OCI-LY3 (cell line): ENCODE measurements around the gene CDS2.

Experiments used
- H2AFZ ChIP-seq: fragments of 200-600, 300-600 bp; shearing (Covaris generic); 2 replicates; pipeline ENCODE4 v1.6.0; 2014; ENCODE audit warnings: antibody characterized with exemption, low read depth, low read length
- H3K27ac ChIP-seq: fragments of 200-600, 300-600 bp; sonication (generic); 2 replicates; pipeline ENCODE4 v1.5.1; 2014; ENCODE audit warnings: mild to moderate bottlenecking, low read length, moderate library complexity, mixed read lengths
- H3K27me3 ChIP-seq: fragments of 200-600, 300-600 bp; sonication (generic); 2 replicates; pipeline ENCODE4 v1.6.1; 2014; ENCODE audit warnings: low read depth, low read length, mixed read lengths
- H3K36me3 ChIP-seq: fragments of 200-600, 300-600 bp; sonication (generic); replicated peaks from 2 replicates; pipeline ENCODE3; 2014; ENCODE audit warnings: low read depth, low read length, mixed read lengths
- H3K4me1 ChIP-seq: fragments of 300-600, 200-600 bp; sonication (generic); 2 replicates; pipeline ENCODE4 v1.6.1; 2014; ENCODE audit warnings: low read length, mixed read lengths
- H3K4me2 ChIP-seq: fragments of 200-600, 300-600 bp; sonication (generic); 2 replicates; pipeline ENCODE4 v1.6.1; 2014; ENCODE audit warnings: low read length, mixed read lengths
- H3K4me3 ChIP-seq: fragments of 300-600, 200-600 bp; sonication (generic); 2 replicates; pipeline ENCODE4 v1.5.1; 2014; ENCODE audit warnings: antibody characterized with exemption, mild to moderate bottlenecking, low read length, moderate library complexity
- H3K79me2 ChIP-seq: fragments of 300-600, 200-600 bp; shearing (Covaris generic); 2 replicates; pipeline ENCODE4 v1.6.1; 2014; ENCODE audit warnings: mild to moderate bottlenecking, low read length, mixed read lengths
- H3K9ac ChIP-seq: fragments of 300-600, 200-600 bp; shearing (Covaris generic); 2 replicates; pipeline ENCODE4 v1.6.0; 2014; ENCODE audit warnings: mild to moderate bottlenecking, low read length, moderate library complexity
- H3K9me3 ChIP-seq: fragments of 200-600, 300-600 bp; shearing (Covaris generic); 2 replicates; pipeline ENCODE4 v1.6.1; 2014; ENCODE audit warnings: low read length, mixed read lengths; ENCODE audit not compliant: insufficient read depth
- H4K20me1 ChIP-seq: fragments of 200-600, 300-600 bp; sonication (generic); 2 replicates; pipeline ENCODE4 v1.6.1; 2016; ENCODE audit warnings: low read length, mixed read lengths; ENCODE audit not compliant: insufficient read depth
- EZH2phosphoT487 ChIP-seq: fragments of 200-600 bp; shearing (Covaris generic); IDR thresholded peaks from 2 replicates; pipeline ENCODE4 v1.6.1; 2018; ENCODE audit warnings: antibody characterized with exemption, mixed run types, low read depth
- TF ChIP-seq, protein P1 (sequence below): fragments of 200-600, 300-600 bp; sonication (generic); IDR thresholded peaks from 2 replicates; pipeline ENCODE4 v1.5.1; 2014; ENCODE audit warnings: antibody characterized with exemption, low read length, low read depth

CDS2 gene

DNA sequence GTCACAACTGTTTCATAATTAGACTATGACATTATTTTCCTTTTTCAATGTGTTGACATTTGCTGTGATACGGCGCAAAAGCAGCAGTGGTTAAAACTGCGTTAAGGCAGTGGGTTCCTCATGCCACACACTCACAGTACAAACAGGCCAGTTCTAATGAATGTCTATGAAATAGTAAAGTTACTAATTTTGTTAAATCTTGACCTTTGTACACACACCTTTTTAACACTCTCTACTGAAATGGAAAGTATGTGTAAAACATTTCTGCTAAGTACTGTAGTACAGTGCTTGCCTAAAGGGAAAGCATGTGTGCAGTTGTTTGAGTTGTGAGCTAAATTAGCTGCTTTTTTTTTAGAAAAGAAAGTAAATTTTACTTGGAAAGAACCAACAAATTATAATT is 60.3 kb downstream of the CDS2 start:
- no peaks in the 10 kb centered on the region; the same call in 1 of the 2 replicates for H4K20me1 ChIP-seq
- H2AFZ ChIP-seq, result no peak overlapping the region
- no peak overlapping the region for H3K4me2 ChIP-seq
- no peak overlapping the region for H3K4me3 ChIP-seq
- no peaks in the 10 kb centered on the region for H3K79me2 ChIP-seq
- no peak for TF ChIP-seq EZH2phosphoT487
- TF ChIP-seq, protein P1, sequence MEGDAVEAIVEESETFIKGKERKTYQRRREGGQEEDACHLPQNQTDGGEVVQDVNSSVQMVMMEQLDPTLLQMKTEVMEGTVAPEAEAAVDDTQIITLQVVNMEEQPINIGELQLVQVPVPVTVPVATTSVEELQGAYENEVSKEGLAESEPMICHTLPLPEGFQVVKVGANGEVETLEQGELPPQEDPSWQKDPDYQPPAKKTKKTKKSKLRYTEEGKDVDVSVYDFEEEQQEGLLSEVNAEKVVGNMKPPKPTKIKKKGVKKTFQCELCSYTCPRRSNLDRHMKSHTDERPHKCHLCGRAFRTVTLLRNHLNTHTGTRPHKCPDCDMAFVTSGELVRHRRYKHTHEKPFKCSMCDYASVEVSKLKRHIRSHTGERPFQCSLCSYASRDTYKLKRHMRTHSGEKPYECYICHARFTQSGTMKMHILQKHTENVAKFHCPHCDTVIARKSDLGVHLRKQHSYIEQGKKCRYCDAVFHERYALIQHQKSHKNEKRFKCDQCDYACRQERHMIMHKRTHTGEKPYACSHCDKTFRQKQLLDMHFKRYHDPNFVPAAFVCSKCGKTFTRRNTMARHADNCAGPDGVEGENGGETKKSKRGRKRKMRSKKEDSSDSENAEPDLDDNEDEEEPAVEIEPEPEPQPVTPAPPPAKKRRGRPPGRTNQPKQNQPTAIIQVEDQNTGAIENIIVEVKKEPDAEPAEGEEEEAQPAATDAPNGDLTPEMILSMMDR, result no peak
- H3K9ac ChIP-seq, result no peak overlapping the region
- no peak overlapping the region for H3K27ac ChIP-seq
- no peaks in the 10 kb centered on the region for H3K9me3 ChIP-seq
- H3K36me3 ChIP-seq, result peaks cover 28% of the 10 kb centered on the region
- peaks cover 25% of the 10 kb centered on the region for H3K4me1 ChIP-seq
- no peaks in the 10 kb centered on the region for H3K27me3 ChIP-seq

DNA sequence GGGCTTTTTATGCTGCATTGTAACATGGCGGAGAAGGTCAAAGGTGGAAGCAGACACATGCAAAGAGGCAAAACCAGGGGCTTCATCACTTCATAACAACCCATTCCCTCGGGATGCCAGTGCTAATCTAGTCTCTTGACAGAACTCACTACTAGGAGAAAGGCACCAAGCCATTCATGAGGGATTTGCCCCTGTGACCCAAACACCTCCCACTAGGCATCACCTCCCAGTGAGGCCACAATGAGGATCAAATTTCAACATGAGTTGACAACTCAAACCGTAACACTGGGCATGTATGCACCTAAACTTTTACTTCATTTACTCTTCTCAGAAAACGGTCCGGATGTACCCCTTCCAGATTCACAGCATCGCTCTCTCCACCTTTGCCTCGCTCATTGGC is 61.9 kb downstream of the CDS2 start:
- H4K20me1 ChIP-seq, result peaks cover 5% of the 10 kb centered on the region
- H3K79me2 ChIP-seq, result no peaks in the 10 kb centered on the region
- H3K9me3 ChIP-seq, result no peaks in the 10 kb centered on the region
- no peaks in the 10 kb centered on the region for H3K27me3 ChIP-seq
- no peak overlapping the region for H2AFZ ChIP-seq
- no peak overlapping the region for H3K4me3 ChIP-seq
- H3K9ac ChIP-seq, result no peak overlapping the region
- H3K4me1 ChIP-seq, result peaks cover 41% of the 10 kb centered on the region
- peaks cover 17% of the 10 kb centered on the region for H3K36me3 ChIP-seq
- no peak overlapping the region for H3K4me2 ChIP-seq
- H3K27ac ChIP-seq, result no peak overlapping the region
- no peak for TF ChIP-seq EZH2phosphoT487
- TF ChIP-seq, protein P1, result no peak

DNA sequence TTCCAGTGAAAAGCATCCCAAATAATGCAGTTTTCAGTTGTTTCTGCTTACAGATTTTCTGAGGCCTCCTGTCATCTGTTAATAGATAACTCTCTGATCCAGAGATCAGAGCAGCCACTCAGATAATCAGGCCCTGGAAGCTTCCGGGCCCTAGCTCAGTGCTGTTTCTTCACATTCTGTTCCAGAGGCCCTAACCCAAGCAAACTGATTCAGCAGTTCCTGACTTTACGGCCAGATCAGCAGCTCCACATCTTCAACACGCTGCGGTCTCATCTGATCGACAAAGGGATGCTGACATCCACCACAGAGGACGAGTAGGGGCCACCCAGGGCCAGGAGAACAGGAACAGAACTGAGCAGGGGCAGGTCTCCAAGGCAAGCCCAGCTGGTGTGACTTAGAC is 63.1 kb downstream of the CDS2 start:
- Histone ChIP-seq H2AFZ (no peak overlapping the region), H3K36me3 (peaks cover 25% of the 10 kb centered on the region), H4K20me1 (peaks cover 11% of the 10 kb centered on the region), H3K79me2 (no peaks in the 10 kb centered on the region), H3K27me3 (no peaks in the 10 kb centered on the region), H3K27ac (no peak overlapping the region), H3K4me3 (no peak overlapping the region), H3K4me2 (0 out of 2 replicates have a peak overlapping the region, but pooled peaks have one; percentile 28), H3K9me3 (no peaks in the 10 kb centered on the region), H3K9ac (no peak overlapping the region), H3K4me1 (peaks cover 47% of the 10 kb centered on the region)
- TF ChIP-seq, protein P1, result no peak
- no peak for TF ChIP-seq EZH2phosphoT487

DNA sequence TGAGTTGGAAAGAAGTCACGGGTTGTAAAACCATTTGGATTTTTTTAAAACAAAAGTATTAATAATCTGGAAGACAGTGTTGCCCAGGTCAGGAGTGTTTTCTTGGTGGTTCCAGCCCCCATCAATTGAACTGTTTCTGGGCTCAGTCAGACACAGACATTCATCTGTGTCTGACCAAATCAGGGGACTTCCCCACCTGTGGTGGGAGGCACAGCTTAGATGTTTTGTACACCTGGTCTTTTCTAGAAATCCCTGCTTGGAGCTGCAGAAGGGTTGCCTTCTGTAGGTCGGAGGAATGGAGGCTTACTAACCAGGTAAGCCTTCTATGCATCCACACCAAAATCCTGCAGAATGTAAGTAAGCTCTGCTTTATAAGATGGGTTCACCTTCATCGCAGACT is 63.6 kb downstream of the CDS2 start:
- Histone ChIP-seq H3K4me1 (peaks cover 47% of the 10 kb centered on the region), H3K27me3 (no peaks in the 10 kb centered on the region), H3K4me2 (peak overlapping the region; percentile 28), H3K27ac (no peak overlapping the region), H3K9ac (no peak overlapping the region), H3K4me3 (no peak overlapping the region), H3K36me3 (peaks cover 30% of the 10 kb centered on the region), H2AFZ (no peak overlapping the region), H3K9me3 (no peaks in the 10 kb centered on the region), H4K20me1 (peaks cover 11% of the 10 kb centered on the region), H3K79me2 (no peaks in the 10 kb centered on the region)
- TF ChIP-seq, protein P1, result no peak
- no peak for TF ChIP-seq EZH2phosphoT487
